DND-41 (cell line): ENCODE results near the gene NRCAM.

Source experiments
- ATAC-seq: fragments of 200-7000 bp; cut with Tn5 transposase; 3 replicates; pipeline ENCODE4 v1.9.1; 2021; ENCODE audit warnings: low read depth; ENCODE audit not compliant: insufficient read depth
- DNase-seq: peaks from one replicate; pipeline ENCODE4 v3.0.0-alpha.2; 2020
- H2AFZ ChIP-seq: 2 replicates; pipeline ENCODE4 v1.6.0; 2012; ENCODE audit warnings: low read depth, low read length
- H3K27ac ChIP-seq: 2 replicates; pipeline ENCODE4 v1.5.1; 2012; ENCODE audit warnings: low read length, inconsistent platforms
- H3K27me3 ChIP-seq: fragments of 200-600 bp; sonication (generic); 2 replicates; pipeline ENCODE4 v1.6.0; 2012; ENCODE audit warnings: low read length, mild to moderate bottlenecking, inconsistent platforms; ENCODE audit not compliant: insufficient read depth, poor library complexity
- H3K36me3 ChIP-seq: 2 replicates; pipeline ENCODE4 v1.5.1; 2012; ENCODE audit warnings: low read length, inconsistent platforms; ENCODE audit not compliant: insufficient read depth
- H3K4me1 ChIP-seq: 2 replicates; pipeline ENCODE4 v1.5.1; 2012; ENCODE audit warnings: mild to moderate bottlenecking, low read length; ENCODE audit not compliant: insufficient read depth
- H3K4me2 ChIP-seq: 2 replicates; pipeline ENCODE4 v1.6.0; 2012; ENCODE audit warnings: mild to moderate bottlenecking, moderate library complexity, low read length, inconsistent platforms; ENCODE audit not compliant: insufficient read depth
- H3K4me3 ChIP-seq, 2 experiments: fragments of 200-600 bp in 1 of 2; shearing (Covaris generic) in 1 of 2; 2 replicates each; pipeline ENCODE4 v1.5.1; 2012 to 2016; ENCODE audit warnings: inconsistent platforms in 2 of 2, low read length in 2 of 2, mild to moderate bottlenecking in 2 of 2, low read depth in 1 of 2, moderate library complexity in 1 of 2
- H3K79me2 ChIP-seq: 2 replicates; pipeline ENCODE4 v1.6.0; 2012; ENCODE audit warnings: low read length, inconsistent platforms; ENCODE audit not compliant: insufficient read depth
- H3K9ac ChIP-seq: 2 replicates; pipeline ENCODE4 v1.6.0; 2012; ENCODE audit warnings: low read depth, mild to moderate bottlenecking, inconsistent platforms, low read length, moderate library complexity
- H3K9me3 ChIP-seq: 2 replicates; pipeline ENCODE4 v1.5.1; 2012; ENCODE audit warnings: low read length, moderate library complexity, mild to moderate bottlenecking, inconsistent platforms; ENCODE audit not compliant: insufficient read depth, severe bottlenecking
- H4K20me1 ChIP-seq: 2 replicates; pipeline ENCODE4 v1.6.0; 2012; ENCODE audit warnings: low read length; ENCODE audit not compliant: insufficient read depth
- CTCF ChIP-seq: IDR thresholded peaks from 2 replicates; pipeline ENCODE4 v1.5.1; 2012; ENCODE audit warnings: borderline replicate concordance, low read length, moderate library complexity, mild to moderate bottlenecking; ENCODE audit not compliant: poor library complexity, severe bottlenecking; ENCODE audit errors: extremely low read depth
- EZH2 ChIP-seq: IDR thresholded peaks from 3 replicates; pipeline ENCODE4 v1.6.1; 2012; ENCODE audit warnings: borderline replicate concordance, low read depth, mild to moderate bottlenecking, moderate library complexity, low read length, inconsistent platforms; ENCODE audit not compliant: severe bottlenecking

NRCAM gene

GRCh38 chr7:108453320-108453719, 2.9 kb downstream of the NRCAM start:
- Histone ChIP-seq H2AFZ (no peak overlapping the region), H3K4me1 (no peaks in the 10 kb centered on the region), H3K36me3 (no peaks in the 10 kb centered on the region), H3K27ac (no peak overlapping the region), H3K27me3 (no peaks in the 10 kb centered on the region), H3K9me3 (no peaks in the 10 kb centered on the region), H3K9ac (no peak overlapping the region), H3K4me3 (no peak overlapping the region), H3K79me2 (no peaks in the 10 kb centered on the region), H4K20me1 (no peaks in the 10 kb centered on the region), H3K4me2 (no peak overlapping the region)
- DNase-seq (no peak), ATAC-seq (no peak)
- TF ChIP-seq EZH2, result no peak
- no peak for TF ChIP-seq CTCF

- Histone ChIP-seq H3K4me3 (no peak overlapping the region), H3K27ac (no peak overlapping the region), H4K20me1 (no peaks in the 10 kb centered on the region), H2AFZ (no peak overlapping the region), H3K4me1 (no peaks in the 10 kb centered on the region), H3K9ac (no peak overlapping the region), H3K79me2 (no peaks in the 10 kb centered on the region), H3K9me3 (no peaks in the 10 kb centered on the region), H3K36me3 (no peaks in the 10 kb centered on the region), H3K4me2 (no peak overlapping the region), H3K27me3 (no peaks in the 10 kb centered on the region)
- ATAC-seq (peak; percentile 72; the same call in 2 of the 3 replicates), DNase-seq (no peak)
- TF ChIP-seq EZH2 (no peak), CTCF (peak; percentile 59)
These were observed 3.5 kb downstream of the NRCAM start for GRCh38 chr7:108452707-108453106.

GRCh38 chr7:108451296-108451848, 4.9 kb downstream of the NRCAM start:
- H3K9me3 ChIP-seq, result no peaks in the 10 kb centered on the region
- H3K36me3 ChIP-seq, result no peaks in the 10 kb centered on the region
- DNase-seq, result no peak
- no peak overlapping the region for H2AFZ ChIP-seq
- no peaks in the 10 kb centered on the region for H3K79me2 ChIP-seq
- H3K4me3 ChIP-seq, result no peak overlapping the region
- no peak overlapping the region for H3K4me2 ChIP-seq
- no peak for TF ChIP-seq CTCF
- TF ChIP-seq EZH2, result no peak
- H3K4me1 ChIP-seq, result no peaks in the 10 kb centered on the region
- no peak overlapping the region for H3K27ac ChIP-seq
- H4K20me1 ChIP-seq, result no peaks in the 10 kb centered on the region
- H3K27me3 ChIP-seq, result no peaks in the 10 kb centered on the region
- ATAC-seq, result no peak
- no peak overlapping the region for H3K9ac ChIP-seq

- no peaks in the 10 kb centered on the region for H3K36me3 ChIP-seq
- no peaks in the 10 kb centered on the region for H4K20me1 ChIP-seq
- no peaks in the 10 kb centered on the region for H3K27me3 ChIP-seq
- H3K9me3 ChIP-seq, result no peaks in the 10 kb centered on the region
- no peaks in the 10 kb centered on the region for H3K79me2 ChIP-seq
- H3K9ac ChIP-seq, result no peak overlapping the region
- H3K4me1 ChIP-seq, result no peaks in the 10 kb centered on the region
- DNase-seq, result no peak
- ATAC-seq, result no peak
- no peak overlapping the region for H3K4me2 ChIP-seq
- no peak overlapping the region for H3K27ac ChIP-seq
- H2AFZ ChIP-seq, result no peak overlapping the region
- TF ChIP-seq EZH2 (no peak), CTCF (no peak)
- H3K4me3 ChIP-seq, result no peak overlapping the region
These were observed 6.1 kb downstream of the NRCAM start for GRCh38 chr7:108450160-108450559.
